Activated CD4-positive, CD25-positive, alpha-beta regulatory T cell (primary cell): ENCODE measurements around the gene DRG1.
"Not testable (repeated sequence)": the region's sequence is repeated elsewhere in the genome, so short reads cannot be mapped to it uniquely, and the experiment has no call there.

Source experiments
- DNase-seq, 4 experiments: peaks; one replicate each; lab custom pipeline; 2025; lab: John Stamatoyannopoulos, UW

DRG1 gene

GRCh38 chr22:31442768-31443489, 43.5 kb downstream of the DRG1 start:
- no peak for DNase-seq

- no peak for DNase-seq
Measured at GRCh38 chr22:31443516-31443915, 44.1 kb downstream of the DRG1 start.

- no peak for DNase-seq
Measured at GRCh38 chr22:31445642-31446041, 46.2 kb downstream of the DRG1 start.

- DNase-seq, result no peak
Measured at GRCh38 chr22:31446208-31446607, 46.8 kb downstream of the DRG1 start.

- DNase-seq, result no peak
Measured at GRCh38 chr22:31446767-31447166, 47.4 kb downstream of the DRG1 start.

GRCh38 chr22:31447337-31447736, 47.9 kb downstream of the DRG1 start:
- no peak for DNase-seq

- no peak for DNase-seq
Measured at GRCh38 chr22:31448382-31448781, 49.0 kb downstream of the DRG1 start.

- no peak for DNase-seq
Measured at GRCh38 chr22:31449506-31449905, 50.1 kb downstream of the DRG1 start.

- no peak for DNase-seq
Measured at GRCh38 chr22:31451709-31452571, 52.5 kb downstream of the DRG1 start.

- DNase-seq, result no peak
Measured at GRCh38 chr22:31461699-31462098, 62.3 kb downstream of the DRG1 start.

GRCh38 chr22:31465307-31465706, 65.9 kb downstream of the DRG1 start:
- DNase-seq, result no peak

GRCh38 chr22:31474743-31475142, 75.3 kb downstream of the DRG1 start:
- DNase-seq, result no peak

GRCh38 chr22:31475800-31476199, 76.4 kb downstream of the DRG1 start:
- no peak for DNase-seq

- DNase-seq, result no peak
Measured at GRCh38 chr22:31477329-31477728, 77.9 kb downstream of the DRG1 start.

- DNase-seq, result no peak
Measured at GRCh38 chr22:31481129-31481528, 81.7 kb downstream of the DRG1 start.

GRCh38 chr22:31482470-31482869, 83.1 kb downstream of the DRG1 start:
- not testable (repeated sequence) for DNase-seq
